ENCODE measurements around the gene RGS6.

RGS6 gene

DNA sequence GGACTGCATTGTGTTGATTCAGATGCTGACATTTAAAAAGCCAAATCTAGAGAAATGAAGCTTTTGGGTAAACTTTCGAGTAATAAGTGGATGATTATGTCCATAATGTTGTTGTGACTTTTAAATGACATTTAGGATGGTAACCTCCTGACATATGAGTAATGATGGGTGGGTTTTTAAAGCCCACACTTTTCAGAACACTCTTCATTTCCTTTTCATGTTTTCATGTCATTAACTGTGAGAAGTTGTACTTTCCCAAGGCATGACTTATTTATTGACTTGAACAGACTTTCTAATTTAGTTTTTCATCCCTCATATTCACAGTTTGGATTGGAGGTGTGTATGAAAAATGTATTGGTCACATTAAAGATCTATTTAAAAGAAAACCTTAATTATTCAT lies 35.5 kb downstream of the RGS6 start:
- Histone ChIP-seq H3K36me3 (no peaks in the 10 kb centered on the region), H3K9me3 (no peaks in the 10 kb centered on the region), H3K27ac (no peak overlapping the region), H3K4me3 (ENCODE audit: low read depth in 1 of 2, low read length in 1 of 2) (no peak overlapping the region), H3K4me1 (ENCODE audit: control insufficient read depth in 1 of 2, insufficient read depth in 1 of 2, low read depth in 1 of 2, low read length in 1 of 2) (no peaks in the 10 kb centered on the region), H3K27me3 (no peaks in the 10 kb centered on the region)
- TF ChIP-seq, protein P1, sequence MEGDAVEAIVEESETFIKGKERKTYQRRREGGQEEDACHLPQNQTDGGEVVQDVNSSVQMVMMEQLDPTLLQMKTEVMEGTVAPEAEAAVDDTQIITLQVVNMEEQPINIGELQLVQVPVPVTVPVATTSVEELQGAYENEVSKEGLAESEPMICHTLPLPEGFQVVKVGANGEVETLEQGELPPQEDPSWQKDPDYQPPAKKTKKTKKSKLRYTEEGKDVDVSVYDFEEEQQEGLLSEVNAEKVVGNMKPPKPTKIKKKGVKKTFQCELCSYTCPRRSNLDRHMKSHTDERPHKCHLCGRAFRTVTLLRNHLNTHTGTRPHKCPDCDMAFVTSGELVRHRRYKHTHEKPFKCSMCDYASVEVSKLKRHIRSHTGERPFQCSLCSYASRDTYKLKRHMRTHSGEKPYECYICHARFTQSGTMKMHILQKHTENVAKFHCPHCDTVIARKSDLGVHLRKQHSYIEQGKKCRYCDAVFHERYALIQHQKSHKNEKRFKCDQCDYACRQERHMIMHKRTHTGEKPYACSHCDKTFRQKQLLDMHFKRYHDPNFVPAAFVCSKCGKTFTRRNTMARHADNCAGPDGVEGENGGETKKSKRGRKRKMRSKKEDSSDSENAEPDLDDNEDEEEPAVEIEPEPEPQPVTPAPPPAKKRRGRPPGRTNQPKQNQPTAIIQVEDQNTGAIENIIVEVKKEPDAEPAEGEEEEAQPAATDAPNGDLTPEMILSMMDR (IDR thresholded peaks at IDR 0.05), result no peak

DNA sequence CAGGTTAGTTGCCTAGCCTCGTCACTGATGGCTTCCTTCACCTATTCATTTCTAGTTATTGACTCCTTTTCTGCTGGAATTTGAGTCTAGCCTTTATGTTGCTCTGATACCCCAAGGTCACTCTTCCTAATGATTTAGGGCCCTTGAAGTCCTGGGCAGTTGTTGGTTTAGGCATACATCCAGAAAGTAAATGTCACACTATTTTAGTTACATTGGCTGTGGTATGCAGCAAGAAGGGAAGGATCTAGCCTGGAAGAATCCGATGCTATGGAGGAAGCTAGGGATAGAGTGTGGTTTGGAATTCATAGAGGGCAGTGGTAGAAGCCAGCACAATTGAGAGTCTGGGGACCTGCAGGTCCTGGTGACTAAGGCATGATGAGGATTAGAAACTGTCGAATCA lies 38.0 kb downstream of the RGS6 start:
- H3K9me3 ChIP-seq, result no peaks in the 10 kb centered on the region
- H3K4me1 ChIP-seq (ENCODE audit: control insufficient read depth in 1 of 2, insufficient read depth in 1 of 2, low read depth in 1 of 2, low read length in 1 of 2), result no peaks in the 10 kb centered on the region
- H3K27me3 ChIP-seq, result no peaks in the 10 kb centered on the region
- no peaks in the 10 kb centered on the region for H3K36me3 ChIP-seq
- H3K4me3 ChIP-seq (ENCODE audit: low read depth in 1 of 2, low read length in 1 of 2), result no peak overlapping the region
- TF ChIP-seq, protein P1 (IDR thresholded peaks at IDR 0.05), result no peak
- no peak overlapping the region for H3K27ac ChIP-seq

DNA sequence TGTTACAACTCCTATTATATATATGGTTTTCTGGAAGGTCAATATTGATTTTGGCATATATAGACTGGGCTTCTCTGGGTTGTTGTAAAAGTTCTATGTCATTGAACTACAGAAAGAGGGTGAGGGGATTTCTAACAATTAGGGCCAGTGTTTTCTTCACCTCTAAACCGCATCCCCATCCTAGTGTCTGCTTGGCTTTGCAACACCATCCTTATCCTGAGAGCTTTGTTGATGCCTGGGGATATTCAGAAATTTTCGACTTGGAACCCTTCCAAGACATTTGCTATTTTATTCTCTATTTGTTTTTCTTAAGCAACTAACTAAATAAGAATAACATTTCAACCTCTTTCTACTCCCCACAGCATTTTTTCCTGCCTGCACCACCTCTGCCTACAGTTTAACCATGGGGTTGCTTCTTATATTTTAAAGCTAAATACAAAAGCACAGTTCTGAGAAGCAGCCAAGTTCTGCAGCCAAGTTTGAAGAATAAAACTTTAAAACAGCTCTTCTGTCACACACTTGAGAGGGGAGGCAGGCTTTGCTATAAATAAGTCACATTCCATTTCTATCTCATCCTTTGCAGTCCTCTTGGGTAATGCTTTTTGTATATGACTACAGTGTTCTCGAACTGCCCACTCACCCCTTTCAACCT lies 53.4 kb downstream of the RGS6 start:
- no peaks in the 10 kb centered on the region for H3K9me3 ChIP-seq
- no peaks in the 10 kb centered on the region for H3K36me3 ChIP-seq
- H3K27me3 ChIP-seq, result no peaks in the 10 kb centered on the region
- TF ChIP-seq, protein P1 (IDR thresholded peaks at IDR 0.05), result no peak
- no peak overlapping the region for H3K27ac ChIP-seq
- no peaks in the 10 kb centered on the region for H3K4me1 ChIP-seq (ENCODE audit: control insufficient read depth in 1 of 2, insufficient read depth in 1 of 2, low read depth in 1 of 2, low read length in 1 of 2)
- H3K4me3 ChIP-seq (ENCODE audit: low read depth in 1 of 2, low read length in 1 of 2), result no peak overlapping the region

DNA sequence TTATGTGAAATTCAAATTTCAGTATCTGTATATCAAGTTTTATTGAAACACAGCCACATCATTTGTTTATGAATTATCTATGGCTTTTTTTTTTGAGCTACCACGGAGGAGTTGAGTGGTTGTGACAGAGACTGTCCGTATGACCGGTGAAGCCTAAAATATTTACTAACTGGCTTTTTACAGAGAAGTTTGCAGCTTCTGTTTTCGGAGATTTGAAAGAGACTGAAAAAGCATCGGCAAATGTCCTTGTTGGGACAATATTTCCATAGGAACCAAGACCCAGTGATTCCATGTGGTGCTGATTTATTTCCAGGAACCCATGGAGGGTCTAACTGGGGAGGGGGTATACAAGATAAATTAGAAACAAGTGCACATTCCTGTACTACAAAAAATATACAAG lies 56.2 kb downstream of the RGS6 start:
- TF ChIP-seq, protein P1 (IDR thresholded peaks at IDR 0.05), result no peak
- H3K27ac ChIP-seq, result no peak overlapping the region
- H3K27me3 ChIP-seq, result no peaks in the 10 kb centered on the region
- H3K4me1 ChIP-seq (ENCODE audit: control insufficient read depth in 1 of 2, insufficient read depth in 1 of 2, low read depth in 1 of 2, low read length in 1 of 2), result no peaks in the 10 kb centered on the region
- no peak overlapping the region for H3K4me3 ChIP-seq (ENCODE audit: low read depth in 1 of 2, low read length in 1 of 2)
- no peaks in the 10 kb centered on the region for H3K9me3 ChIP-seq
- no peaks in the 10 kb centered on the region for H3K36me3 ChIP-seq

DNA sequence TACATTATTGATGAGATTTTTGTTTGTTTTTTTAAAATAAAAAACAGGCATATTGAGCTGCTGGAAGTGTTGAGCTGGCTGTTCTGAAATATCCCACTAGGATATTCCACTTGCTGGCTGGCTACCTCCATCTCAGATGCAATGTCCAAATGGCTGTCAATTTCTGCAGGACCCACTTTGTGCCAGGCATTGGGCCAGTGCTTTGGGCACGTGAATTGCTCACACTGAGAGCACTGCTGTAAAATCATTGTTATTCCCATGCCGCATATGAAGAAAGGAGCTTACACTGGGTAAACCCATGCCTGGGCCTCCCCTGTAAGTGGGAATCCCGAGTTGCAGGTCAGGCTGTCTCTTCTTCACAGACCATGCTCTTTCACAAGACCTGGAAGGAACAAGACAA lies 56.7 kb downstream of the RGS6 start:
- Histone ChIP-seq H3K27ac (no peak overlapping the region), H3K9me3 (no peaks in the 10 kb centered on the region), H3K27me3 (no peaks in the 10 kb centered on the region), H3K36me3 (no peaks in the 10 kb centered on the region), H3K4me1 (ENCODE audit: control insufficient read depth in 1 of 2, insufficient read depth in 1 of 2, low read depth in 1 of 2, low read length in 1 of 2) (no peaks in the 10 kb centered on the region), H3K4me3 (ENCODE audit: low read depth in 1 of 2, low read length in 1 of 2) (no peak overlapping the region)
- TF ChIP-seq, protein P1 (IDR thresholded peaks at IDR 0.05), result no peak

Measured in neutrophil (primary cell).